SK-N-SH treated with all-trans-retinoic acid at 6 μM for 48 hours (cell line): ENCODE measurements around the gene TTL.

Experiments
- ATAC-seq: fragments of 200-7000 bp; cut with Tn5 transposase; 3 replicates; pipeline ENCODE4 v1.9.1; 2020; ENCODE audit warnings: mild to moderate bottlenecking, moderate library complexity
- ARNTL ChIP-seq: fragments of 450-650 bp; formaldehyde crosslinking; IDR thresholded peaks from 2 replicates; pipeline ENCODE4 v1.5.0; 2020; ENCODE audit warnings: low read depth, mild to moderate bottlenecking, moderate library complexity, borderline replicate concordance
- CSDC2 ChIP-seq: fragments of 250-450 bp; sonication (Bioruptor Pico); IDR thresholded peaks from 2 replicates; pipeline ENCODE4 v1.5.0; 2020; ENCODE audit warnings: mild to moderate bottlenecking, moderate library complexity
- GLIS3 ChIP-seq: fragments of 250-450 bp; sonication (Bioruptor Pico); IDR thresholded peaks from 2 replicates; pipeline ENCODE4 v1.5.0; 2020; ENCODE audit warnings: mild to moderate bottlenecking, moderate library complexity
- ISL1 ChIP-seq: fragments of 250-450 bp; sonication (Bioruptor Pico); IDR thresholded peaks from 2 replicates; pipeline ENCODE4 v2.1.2; 2022; ENCODE audit warnings: mild to moderate bottlenecking, moderate library complexity
- PPARA ChIP-seq: fragments of 250-450 bp; sonication (Bioruptor Pico); IDR thresholded peaks from 2 replicates; pipeline ENCODE4 v1.5.0; 2020; ENCODE audit warnings: mild to moderate bottlenecking, borderline replicate concordance
- RARB ChIP-seq: fragments of 250-450 bp; sonication (Bioruptor Pico); IDR thresholded peaks from 2 replicates; pipeline ENCODE4 v1.8.0; 2021; ENCODE audit warnings: mild to moderate bottlenecking, moderate library complexity
- SNAI2 ChIP-seq: fragments of 250-450 bp; sonication (Bioruptor Pico); IDR thresholded peaks from 2 replicates; pipeline ENCODE4 v1.5.0; 2020; ENCODE audit warnings: mild to moderate bottlenecking, moderate library complexity
- TCF4 ChIP-seq: fragments of 250-450 bp; sonication (Bioruptor Pico); IDR thresholded peaks from 2 replicates; pipeline ENCODE4 v1.8.0; 2021; ENCODE audit warnings: mild to moderate bottlenecking, moderate library complexity, borderline replicate concordance
- TOX ChIP-seq: fragments of 250-450 bp; sonication (Bioruptor Pico); IDR thresholded peaks from 2 replicates; pipeline ENCODE4 v1.8.0; 2021; ENCODE audit warnings: mild to moderate bottlenecking, moderate library complexity, borderline replicate concordance
- ZC3H10 ChIP-seq: fragments of 250-450 bp; sonication (Bioruptor Pico); IDR thresholded peaks from 2 replicates; pipeline ENCODE4 v1.5.1; 2021; ENCODE audit warnings: mild to moderate bottlenecking, moderate library complexity
- ZFP3 ChIP-seq: fragments of 250-450 bp; sonication (Bioruptor Pico); IDR thresholded peaks from 2 replicates; pipeline ENCODE4 v1.5.0; 2020; ENCODE audit warnings: mild to moderate bottlenecking, moderate library complexity
- ZFP30 ChIP-seq: fragments of 450-650 bp; formaldehyde crosslinking; IDR thresholded peaks from 2 replicates; pipeline ENCODE4 v1.5.0; 2022; ENCODE audit warnings: mild to moderate bottlenecking, moderate library complexity
- ZNF565 ChIP-seq: fragments of 450-650 bp; formaldehyde crosslinking; conservative IDR thresholded peaks from 2 replicates; pipeline ENCODE4 v1.5.0; 2020; ENCODE audit warnings: low read depth, mild to moderate bottlenecking, moderate library complexity
- ZNF70 ChIP-seq: fragments of 450-650 bp; formaldehyde crosslinking; IDR thresholded peaks from 2 replicates; pipeline ENCODE4 v1.5.0; 2020; ENCODE audit warnings: mild to moderate bottlenecking, moderate library complexity
- TF ChIP-seq, protein P1 (sequence below): fragments of 250-450 bp; sonication (Bioruptor Pico); IDR thresholded peaks from 2 replicates; pipeline ENCODE4 v1.8.0; 2020; ENCODE audit warnings: mild to moderate bottlenecking, moderate library complexity, borderline replicate concordance
- TF ChIP-seq, protein P2 (sequence below): fragments of 250-450 bp; sonication (Bioruptor Pico); IDR thresholded peaks from 2 replicates; pipeline ENCODE4 v1.8.0; 2021; ENCODE audit warnings: low read depth, mild to moderate bottlenecking, moderate library complexity, borderline replicate concordance
- TF ChIP-seq, protein P3 (sequence below): fragments of 250-450 bp; sonication (Bioruptor Pico); IDR thresholded peaks from 2 replicates; pipeline ENCODE4 v1.5.1; 2020; ENCODE audit warnings: low read depth, mild to moderate bottlenecking, moderate library complexity
- TF ChIP-seq, protein P4 (sequence below): fragments of 250-450 bp; sonication (Bioruptor Pico); IDR thresholded peaks from 2 replicates; pipeline ENCODE4 v1.5.0; 2020; ENCODE audit warnings: mild to moderate bottlenecking, moderate library complexity

The TTL gene

DNA sequence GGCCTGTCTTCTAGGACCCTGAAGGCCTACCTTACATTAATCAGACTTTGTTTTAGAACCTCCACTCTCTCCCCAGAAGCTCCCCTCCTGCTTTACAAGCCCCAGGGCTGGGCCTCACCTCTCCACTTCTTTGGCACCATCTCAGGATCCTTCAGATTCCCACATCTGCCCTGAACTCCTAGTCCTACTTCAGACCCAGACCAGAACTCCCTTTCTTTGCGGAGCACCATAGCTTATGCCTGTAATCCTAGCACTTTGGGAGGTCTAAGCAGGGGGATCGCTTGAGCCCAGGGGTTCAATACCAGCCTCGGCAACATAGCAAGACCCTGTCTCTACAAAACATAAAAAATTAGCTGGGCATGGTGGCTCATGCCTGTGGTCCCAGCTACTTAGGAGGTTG is 103.4 kb downstream of the TTL start:
- TF ChIP-seq PPARA (CRISPR knock-in tag), result no peak
- TF ChIP-seq, protein P1, sequence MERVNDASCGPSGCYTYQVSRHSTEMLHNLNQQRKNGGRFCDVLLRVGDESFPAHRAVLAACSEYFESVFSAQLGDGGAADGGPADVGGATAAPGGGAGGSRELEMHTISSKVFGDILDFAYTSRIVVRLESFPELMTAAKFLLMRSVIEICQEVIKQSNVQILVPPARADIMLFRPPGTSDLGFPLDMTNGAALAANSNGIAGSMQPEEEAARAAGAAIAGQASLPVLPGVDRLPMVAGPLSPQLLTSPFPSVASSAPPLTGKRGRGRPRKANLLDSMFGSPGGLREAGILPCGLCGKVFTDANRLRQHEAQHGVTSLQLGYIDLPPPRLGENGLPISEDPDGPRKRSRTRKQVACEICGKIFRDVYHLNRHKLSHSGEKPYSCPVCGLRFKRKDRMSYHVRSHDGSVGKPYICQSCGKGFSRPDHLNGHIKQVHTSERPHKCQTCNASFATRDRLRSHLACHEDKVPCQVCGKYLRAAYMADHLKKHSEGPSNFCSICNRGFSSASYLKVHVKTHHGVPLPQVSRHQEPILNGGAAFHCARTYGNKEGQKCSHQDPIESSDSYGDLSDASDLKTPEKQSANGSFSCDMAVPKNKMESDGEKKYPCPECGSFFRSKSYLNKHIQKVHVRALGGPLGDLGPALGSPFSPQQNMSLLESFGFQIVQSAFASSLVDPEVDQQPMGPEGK, result no peak
- no peak for ATAC-seq

DNA sequence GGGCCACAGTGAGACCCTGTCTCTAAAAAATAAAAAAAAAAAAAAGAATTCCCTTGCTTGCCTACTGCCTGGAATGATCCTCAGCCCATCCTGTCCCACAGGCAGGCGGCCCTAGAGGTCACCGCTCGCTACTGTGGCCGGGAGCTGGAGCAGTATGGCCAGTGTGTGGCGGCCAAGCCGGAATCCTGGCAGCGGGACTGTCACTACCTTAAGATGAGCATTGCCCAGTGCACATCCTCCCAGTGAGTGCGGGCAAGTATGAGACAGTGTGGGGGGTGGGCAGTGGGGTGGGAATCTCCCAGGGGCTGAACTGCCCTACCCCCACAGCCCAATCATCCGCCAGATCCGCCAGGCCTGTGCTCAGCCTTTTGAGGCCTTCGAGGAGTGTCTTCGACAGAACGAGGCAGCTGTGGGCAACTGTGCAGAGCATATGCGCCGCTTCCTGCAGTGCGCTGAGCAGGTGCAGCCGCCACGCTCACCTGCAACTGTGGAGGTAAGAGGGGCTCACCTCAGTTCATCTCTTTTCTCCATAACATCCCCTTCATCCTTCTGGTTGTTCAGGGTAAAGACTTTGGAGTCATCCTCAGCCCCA is 104.0 kb downstream of the TTL start:
- TF ChIP-seq, protein P2, sequence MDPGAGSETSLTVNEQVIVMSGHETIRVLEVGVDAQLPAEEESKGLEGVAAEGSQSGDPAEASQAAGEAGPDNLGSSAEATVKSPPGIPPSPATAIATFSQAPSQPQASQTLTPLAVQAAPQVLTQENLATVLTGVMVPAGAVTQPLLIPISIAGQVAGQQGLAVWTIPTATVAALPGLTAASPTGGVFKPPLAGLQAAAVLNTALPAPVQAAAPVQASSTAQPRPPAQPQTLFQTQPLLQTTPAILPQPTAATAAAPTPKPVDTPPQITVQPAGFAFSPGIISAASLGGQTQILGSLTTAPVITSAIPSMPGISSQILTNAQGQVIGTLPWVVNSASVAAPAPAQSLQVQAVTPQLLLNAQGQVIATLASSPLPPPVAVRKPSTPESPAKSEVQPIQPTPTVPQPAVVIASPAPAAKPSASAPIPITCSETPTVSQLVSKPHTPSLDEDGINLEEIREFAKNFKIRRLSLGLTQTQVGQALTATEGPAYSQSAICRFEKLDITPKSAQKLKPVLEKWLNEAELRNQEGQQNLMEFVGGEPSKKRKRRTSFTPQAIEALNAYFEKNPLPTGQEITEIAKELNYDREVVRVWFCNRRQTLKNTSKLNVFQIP (CRISPR knock-in tag), result no peak
- no peak for TF ChIP-seq RARB (CRISPR knock-in tag)
- TF ChIP-seq, protein P1, result no peak
- TF ChIP-seq SNAI2 (CRISPR knock-in tag), result no peak
- TF ChIP-seq, protein P3, sequence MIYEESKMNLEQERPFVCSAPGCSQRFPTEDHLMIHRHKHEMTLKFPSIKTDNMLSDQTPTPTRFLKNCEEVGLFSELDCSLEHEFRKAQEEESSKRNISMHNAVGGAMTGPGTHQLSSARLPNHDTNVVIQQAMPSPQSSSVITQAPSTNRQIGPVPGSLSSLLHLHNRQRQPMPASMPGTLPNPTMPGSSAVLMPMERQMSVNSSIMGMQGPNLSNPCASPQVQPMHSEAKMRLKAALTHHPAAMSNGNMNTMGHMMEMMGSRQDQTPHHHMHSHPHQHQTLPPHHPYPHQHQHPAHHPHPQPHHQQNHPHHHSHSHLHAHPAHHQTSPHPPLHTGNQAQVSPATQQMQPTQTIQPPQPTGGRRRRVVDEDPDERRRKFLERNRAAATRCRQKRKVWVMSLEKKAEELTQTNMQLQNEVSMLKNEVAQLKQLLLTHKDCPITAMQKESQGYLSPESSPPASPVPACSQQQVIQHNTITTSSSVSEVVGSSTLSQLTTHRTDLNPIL, result no peak
- TF ChIP-seq ZFP3 (CRISPR knock-in tag), result no peak
- no peak for TF ChIP-seq ZFP30 (CRISPR knock-in tag)
- no peak for TF ChIP-seq CSDC2
- TF ChIP-seq ZNF565, result no peak
- TF ChIP-seq GLIS3 (CRISPR knock-in tag), result no peak
- TF ChIP-seq ISL1, result no peak
- TF ChIP-seq, protein P4, sequence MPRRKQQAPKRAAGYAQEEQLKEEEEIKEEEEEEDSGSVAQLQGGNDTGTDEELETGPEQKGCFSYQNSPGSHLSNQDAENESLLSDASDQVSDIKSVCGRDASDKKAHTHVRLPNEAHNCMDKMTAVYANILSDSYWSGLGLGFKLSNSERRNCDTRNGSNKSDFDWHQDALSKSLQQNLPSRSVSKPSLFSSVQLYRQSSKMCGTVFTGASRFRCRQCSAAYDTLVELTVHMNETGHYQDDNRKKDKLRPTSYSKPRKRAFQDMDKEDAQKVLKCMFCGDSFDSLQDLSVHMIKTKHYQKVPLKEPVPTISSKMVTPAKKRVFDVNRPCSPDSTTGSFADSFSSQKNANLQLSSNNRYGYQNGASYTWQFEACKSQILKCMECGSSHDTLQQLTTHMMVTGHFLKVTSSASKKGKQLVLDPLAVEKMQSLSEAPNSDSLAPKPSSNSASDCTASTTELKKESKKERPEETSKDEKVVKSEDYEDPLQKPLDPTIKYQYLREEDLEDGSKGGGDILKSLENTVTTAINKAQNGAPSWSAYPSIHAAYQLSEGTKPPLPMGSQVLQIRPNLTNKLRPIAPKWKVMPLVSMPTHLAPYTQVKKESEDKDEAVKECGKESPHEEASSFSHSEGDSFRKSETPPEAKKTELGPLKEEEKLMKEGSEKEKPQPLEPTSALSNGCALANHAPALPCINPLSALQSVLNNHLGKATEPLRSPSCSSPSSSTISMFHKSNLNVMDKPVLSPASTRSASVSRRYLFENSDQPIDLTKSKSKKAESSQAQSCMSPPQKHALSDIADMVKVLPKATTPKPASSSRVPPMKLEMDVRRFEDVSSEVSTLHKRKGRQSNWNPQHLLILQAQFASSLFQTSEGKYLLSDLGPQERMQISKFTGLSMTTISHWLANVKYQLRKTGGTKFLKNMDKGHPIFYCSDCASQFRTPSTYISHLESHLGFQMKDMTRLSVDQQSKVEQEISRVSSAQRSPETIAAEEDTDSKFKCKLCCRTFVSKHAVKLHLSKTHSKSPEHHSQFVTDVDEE (CRISPR knock-in tag), result no peak
- TF ChIP-seq TOX (CRISPR knock-in tag), result no peak
- TF ChIP-seq ARNTL (CRISPR knock-in tag), result no peak
- ATAC-seq, result no peak

DNA sequence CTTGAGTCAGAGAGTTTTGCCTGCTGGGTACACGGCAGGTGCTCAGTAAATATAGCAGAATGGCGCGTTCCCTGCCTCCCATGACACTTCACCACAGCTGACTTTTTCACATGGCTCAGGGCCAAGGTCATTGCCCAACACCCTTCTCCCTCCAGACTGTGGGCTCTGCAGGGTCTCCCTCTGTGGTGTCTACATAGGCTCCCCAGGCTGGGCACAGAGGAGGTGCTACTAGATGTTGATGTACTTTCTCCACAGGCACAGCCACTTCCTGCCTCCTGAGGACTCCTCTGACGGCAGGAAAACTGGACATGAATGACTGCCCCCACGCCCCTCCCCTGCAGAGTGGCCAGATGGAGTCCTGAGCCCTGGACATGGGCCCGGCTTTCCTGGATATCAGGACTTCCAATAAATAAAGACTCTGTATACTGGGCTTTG is 106.7 kb downstream of the TTL start:
- ATAC-seq, result no peak
- no peak for TF ChIP-seq GLIS3 (CRISPR knock-in tag)
- TF ChIP-seq, protein P2 (CRISPR knock-in tag), result no peak
- TF ChIP-seq ZC3H10 (CRISPR knock-in tag), result no peak
- no peak for TF ChIP-seq ZFP3 (CRISPR knock-in tag)
- TF ChIP-seq SNAI2 (CRISPR knock-in tag), result no peak
- TF ChIP-seq RARB (CRISPR knock-in tag), result no peak
- no peak for TF ChIP-seq ZNF70 (CRISPR knock-in tag)
- TF ChIP-seq, protein P1, result no peak
- no peak for TF ChIP-seq ISL1
- no peak for TF ChIP-seq ZNF565
- no peak for TF ChIP-seq ARNTL (CRISPR knock-in tag)
- TF ChIP-seq TOX (CRISPR knock-in tag), result no peak
- TF ChIP-seq, protein P3, result no peak
- no peak for TF ChIP-seq TCF4 (CRISPR knock-in tag)
